GM12891 (cell line): Measurements from ENCODE around the gene HLA-DOA.

Source experiments
- POLR2A ChIP-seq: IDR thresholded peaks from 2 replicates; pipeline ENCODE4 v1.6.1; 2011; ENCODE audit warnings: low read depth, low read length, control low read depth
- POU2F2 ChIP-seq: IDR thresholded peaks from 2 replicates; pipeline ENCODE4 v1.6.1; 2011; ENCODE audit warnings: low read depth, mild to moderate bottlenecking, control low read depth, low read length, moderate library complexity
- TAF1 ChIP-seq: IDR thresholded peaks from 2 replicates; pipeline ENCODE4 v1.6.1; 2011; ENCODE audit warnings: low read depth, low read length, control low read depth

DNA sequence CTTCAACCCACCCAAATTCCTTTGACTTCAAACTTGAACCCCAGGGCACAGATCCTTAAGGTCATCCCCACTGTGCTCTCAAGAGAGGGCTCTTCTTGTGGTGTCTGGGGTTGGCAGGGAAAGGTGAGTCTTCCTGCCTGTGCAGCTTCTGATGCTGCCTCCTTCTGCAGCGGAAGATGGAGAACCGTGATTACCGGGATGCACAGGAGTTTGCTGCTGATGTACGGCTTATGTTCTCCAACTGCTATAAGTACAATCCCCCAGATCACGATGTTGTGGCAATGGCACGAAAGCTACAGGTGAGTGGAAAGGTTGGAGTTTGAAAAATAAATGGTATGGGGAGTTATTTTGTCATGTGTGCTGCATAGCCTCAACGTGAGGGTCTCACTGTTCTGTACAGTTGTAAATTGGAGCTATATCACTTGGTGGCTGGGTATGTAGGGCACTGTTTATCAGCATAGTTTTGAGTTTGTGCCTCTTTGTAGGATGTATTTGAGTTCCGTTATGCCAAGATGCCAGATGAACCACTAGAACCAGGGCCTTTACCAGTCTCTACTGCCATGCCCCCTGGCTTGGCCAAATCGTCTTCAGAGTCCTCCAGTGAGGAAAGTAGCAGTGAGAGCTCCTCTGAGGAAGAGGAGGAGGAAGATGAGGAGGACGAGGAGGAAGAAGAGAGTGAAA is 32.0 kb downstream of the HLA-DOA start:
- TF ChIP-seq POLR2A, result no peak
- no peak for TF ChIP-seq POU2F2
- no peak for TF ChIP-seq TAF1
